ENCODE results near the gene UPF3A. TPM values are rescaled to one million over a fixed set of nuclear protein-coding genes. Genes with fewer than 3 reads are reported as not detected.

The UPF3A gene
- total and polyA plus RNA-seq, 9 of the 15 experiments (the other 6 are each of a cell fraction or from before 2014, with no cell fraction given), result 15.6 to 76.5 (median 40.9) TPM

DNA sequence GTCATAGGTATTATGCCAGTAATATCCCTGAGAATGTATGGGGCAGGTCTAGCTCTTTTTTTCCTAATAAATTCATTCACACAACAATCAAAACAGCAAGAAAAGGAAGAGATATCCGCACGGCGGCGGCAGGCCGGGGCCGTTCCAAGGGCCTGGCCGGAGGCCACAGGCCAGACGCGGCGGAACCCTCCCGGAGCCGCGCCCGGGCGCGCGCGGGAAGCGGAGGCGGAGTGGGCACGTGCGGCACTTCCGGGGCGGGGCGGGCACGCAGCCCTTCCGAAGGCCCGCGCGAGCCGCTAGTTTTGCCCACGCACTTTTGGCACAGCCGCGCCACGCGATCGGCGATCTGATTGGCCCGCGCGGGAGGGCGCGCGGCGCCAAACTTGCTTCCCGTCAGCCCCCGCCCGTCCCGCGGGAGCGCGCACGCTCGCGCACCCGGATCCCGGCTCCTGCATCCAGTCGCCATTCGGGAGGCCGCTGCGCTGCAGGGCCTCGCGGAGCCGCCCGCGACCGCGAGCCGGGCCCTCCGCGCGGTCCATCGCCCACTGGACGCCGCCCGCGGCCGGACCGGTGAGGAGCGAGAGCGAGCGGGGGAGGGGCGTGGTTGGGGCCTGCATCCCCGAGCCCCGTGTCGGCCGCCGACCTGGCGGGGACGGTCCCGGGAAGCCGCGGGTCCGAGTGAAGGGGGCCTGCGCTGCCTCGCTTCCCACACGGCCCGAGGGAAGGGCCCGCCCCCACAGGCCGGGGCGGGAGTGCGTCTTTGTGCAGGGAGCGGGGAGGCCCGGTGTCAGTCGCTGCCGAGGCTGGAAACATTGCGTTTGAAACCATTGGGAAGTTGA, 32.9 kb downstream of the UPF3A start, which contains the start of gene CHAMP1 (continued):
- TF ChIP-seq SREBF1 (IDR thresholded peaks at IDR 0.05; ENCODE audit: borderline replicate concordance, low read depth, low read length) (no peak), FOXP1 (CRISPR knock-in tag; IDR thresholded peaks at IDR 0.05) (0 out of 2 replicates have a peak, but pooled peaks have one; percentile 49), JUND (IDR thresholded peaks at IDR 0.05; ENCODE audit: borderline replicate concordance, low read depth, low read length) (0 out of 2 replicates have a peak, but pooled peaks have one; percentile 22), JUND (tag; IDR thresholded peaks at IDR 0.05; ENCODE audit: borderline replicate concordance, low read depth, low read length) (no peak; the same call in 2 of the 3 replicates), FIP1L1 (IDR thresholded peaks at IDR 0.05; ENCODE audit: low read depth, low read length, poor library complexity, severe bottlenecking) (peak; percentile 77), HDAC1 (IDR thresholded peaks at IDR 0.05) (0 out of 4 replicates have a peak, but pooled peaks of 1 of the 2 experiments have one; percentile 48), DIDO1 (tag; IDR thresholded peaks at IDR 0.05; ENCODE audit: low read depth) (no peak), POLR2AphosphoS5 (IDR thresholded peaks at IDR 0.05; ENCODE audit: control insufficient read depth, insufficient read depth, low read depth, low read length) (peak; percentile 82), ZKSCAN1 (IDR thresholded peaks at IDR 0.05; ENCODE audit: low read depth, low read length) (peak; percentile 72), NFRKB (IDR thresholded peaks at IDR 0.05; ENCODE audit: low read depth) (peak; percentile 26), NCOR1 (IDR thresholded peaks at IDR 0.05) (0 out of 2 replicates have a peak, but pooled peaks have one; percentile 21), KLF1 (tag; IDR thresholded peaks at IDR 0.05) (peak; percentile 96), GABPA (tag; conservative IDR thresholded peaks at IDR 0.05; ENCODE audit: low read depth) (peak; percentile 90), RCOR1 (IDR thresholded peaks at IDR 0.05; ENCODE audit: borderline replicate concordance in 1 of 2, low read depth in 2 of 2, low read length in 2 of 2) (0 out of 4 replicates have a peak, but pooled peaks of 1 of the 2 experiments have one; percentile 4), ETV5 (CRISPR knock-in tag; IDR thresholded peaks at IDR 0.05; ENCODE audit: low read depth) (peak; percentile 95), BDP1 (IDR thresholded peaks at IDR 0.05; ENCODE audit: insufficient read depth, insufficient read length) (no peak)
- TF ChIP-seq, protein P1, sequence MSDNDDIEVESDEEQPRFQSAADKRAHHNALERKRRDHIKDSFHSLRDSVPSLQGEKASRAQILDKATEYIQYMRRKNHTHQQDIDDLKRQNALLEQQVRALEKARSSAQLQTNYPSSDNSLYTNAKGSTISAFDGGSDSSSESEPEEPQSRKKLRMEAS (CRISPR knock-in tag; IDR thresholded peaks at IDR 0.05), result peak; percentile 80
- TF ChIP-seq, protein P2, sequence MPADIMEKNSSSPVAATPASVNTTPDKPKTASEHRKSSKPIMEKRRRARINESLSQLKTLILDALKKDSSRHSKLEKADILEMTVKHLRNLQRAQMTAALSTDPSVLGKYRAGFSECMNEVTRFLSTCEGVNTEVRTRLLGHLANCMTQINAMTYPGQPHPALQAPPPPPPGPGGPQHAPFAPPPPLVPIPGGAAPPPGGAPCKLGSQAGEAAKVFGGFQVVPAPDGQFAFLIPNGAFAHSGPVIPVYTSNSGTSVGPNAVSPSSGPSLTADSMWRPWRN (IDR thresholded peaks at IDR 0.05; ENCODE audit: low read depth), result peak; percentile 71; the same call in 1 of the 2 replicates
- TF ChIP-seq, protein P3, sequence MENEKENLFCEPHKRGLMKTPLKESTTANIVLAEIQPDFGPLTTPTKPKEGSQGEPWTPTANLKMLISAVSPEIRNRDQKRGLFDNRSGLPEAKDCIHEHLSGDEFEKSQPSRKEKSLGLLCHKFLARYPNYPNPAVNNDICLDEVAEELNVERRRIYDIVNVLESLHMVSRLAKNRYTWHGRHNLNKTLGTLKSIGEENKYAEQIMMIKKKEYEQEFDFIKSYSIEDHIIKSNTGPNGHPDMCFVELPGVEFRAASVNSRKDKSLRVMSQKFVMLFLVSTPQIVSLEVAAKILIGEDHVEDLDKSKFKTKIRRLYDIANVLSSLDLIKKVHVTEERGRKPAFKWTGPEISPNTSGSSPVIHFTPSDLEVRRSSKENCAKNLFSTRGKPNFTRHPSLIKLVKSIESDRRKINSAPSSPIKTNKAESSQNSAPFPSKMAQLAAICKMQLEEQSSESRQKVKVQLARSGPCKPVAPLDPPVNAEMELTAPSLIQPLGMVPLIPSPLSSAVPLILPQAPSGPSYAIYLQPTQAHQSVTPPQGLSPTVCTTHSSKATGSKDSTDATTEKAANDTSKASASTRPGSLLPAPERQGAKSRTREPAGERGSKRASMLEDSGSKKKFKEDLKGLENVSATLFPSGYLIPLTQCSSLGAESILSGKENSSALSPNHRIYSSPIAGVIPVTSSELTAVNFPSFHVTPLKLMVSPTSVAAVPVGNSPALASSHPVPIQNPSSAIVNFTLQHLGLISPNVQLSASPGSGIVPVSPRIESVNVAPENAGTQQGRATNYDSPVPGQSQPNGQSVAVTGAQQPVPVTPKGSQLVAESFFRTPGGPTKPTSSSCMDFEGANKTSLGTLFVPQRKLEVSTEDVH (IDR thresholded peaks at IDR 0.05; ENCODE audit: low read depth, partially characterized antibody), result peak; percentile 62
- TF ChIP-seq, protein P4, sequence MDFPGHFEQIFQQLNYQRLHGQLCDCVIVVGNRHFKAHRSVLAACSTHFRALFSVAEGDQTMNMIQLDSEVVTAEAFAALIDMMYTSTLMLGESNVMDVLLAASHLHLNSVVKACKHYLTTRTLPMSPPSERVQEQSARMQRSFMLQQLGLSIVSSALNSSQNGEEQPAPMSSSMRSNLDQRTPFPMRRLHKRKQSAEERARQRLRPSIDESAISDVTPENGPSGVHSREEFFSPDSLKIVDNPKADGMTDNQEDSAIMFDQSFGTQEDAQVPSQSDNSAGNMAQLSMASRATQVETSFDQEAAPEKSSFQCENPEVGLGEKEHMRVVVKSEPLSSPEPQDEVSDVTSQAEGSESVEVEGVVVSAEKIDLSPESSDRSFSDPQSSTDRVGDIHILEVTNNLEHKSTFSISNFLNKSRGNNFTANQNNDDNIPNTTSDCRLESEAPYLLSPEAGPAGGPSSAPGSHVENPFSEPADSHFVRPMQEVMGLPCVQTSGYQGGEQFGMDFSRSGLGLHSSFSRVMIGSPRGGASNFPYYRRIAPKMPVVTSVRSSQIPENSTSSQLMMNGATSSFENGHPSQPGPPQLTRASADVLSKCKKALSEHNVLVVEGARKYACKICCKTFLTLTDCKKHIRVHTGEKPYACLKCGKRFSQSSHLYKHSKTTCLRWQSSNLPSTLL (IDR thresholded peaks at IDR 0.05), result no peak

Data from K562 (cell line).